A673 (cell line): ENCODE data around the gene ARHGAP26. TPM values are rescaled to one million over a fixed set of nuclear protein-coding genes. Genes with fewer than 3 reads are reported as not detected.

Experiments
- BruUV-seq: library from RNA; stranded (reverse); fragments of 400-500 nt; replicated peaks from 2 replicates; lab custom pipeline; 2021; lab: Mats Ljungman, UMichigan
- CTCF ChIA-PET: fragments of 300-600 bp; sonication (Branson Sonifier 250); formaldehyde crosslinking; loops from one replicate; lab custom pipeline; 2022; ENCODE audit warnings: antibody characterized with exemption; lab: Charles Lee
- POLR2A ChIA-PET: fragments of 300-600 bp; sonication (Branson Sonifier 250); formaldehyde crosslinking; loops from one replicate; lab custom pipeline; 2022; ENCODE audit warnings: antibody characterized with exemption; ENCODE audit not compliant: low non-redundant PET; lab: Charles Lee
- DNase-seq: peaks from one replicate; pipeline ENCODE4 v3.0.0-alpha.2; 2015; ENCODE audit warnings: low spot score
- H3K27ac ChIP-seq: fragments of 200-600 bp; sonication (generic); 2 replicates; pipeline ENCODE4 v1.5.1; 2016; ENCODE audit warnings: mixed run types, low read depth, mild to moderate bottlenecking, mixed read lengths, antibody characterized with exemption, low read length; ENCODE audit not compliant: poor library complexity, severe bottlenecking
- H3K27me3 ChIP-seq: fragments of 200-600 bp; sonication (generic); replicated peaks from 2 replicates; pipeline ENCODE4 v1.6.1; 2017; ENCODE audit warnings: mixed run types, low read depth, mild to moderate bottlenecking, mixed read lengths, antibody characterized with exemption, low read length; ENCODE audit not compliant: insufficient read depth, poor library complexity
- H3K36me3 ChIP-seq: fragments of 200-600 bp; sonication (generic); 2 replicates; pipeline ENCODE4 v1.6.1; 2016; ENCODE audit warnings: mixed run types, mild to moderate bottlenecking, mixed read lengths, antibody characterized with exemption, low read length; ENCODE audit not compliant: insufficient read depth, poor library complexity, severe bottlenecking
- H3K4me1 ChIP-seq: fragments of 200-600 bp; sonication (generic); 2 replicates; pipeline ENCODE4 v1.6.1; 2017; ENCODE audit warnings: mixed run types, mild to moderate bottlenecking, mixed read lengths, antibody characterized with exemption, low read length; ENCODE audit not compliant: insufficient read depth, poor library complexity, severe bottlenecking
- H3K4me3 ChIP-seq: fragments of 200-600 bp; sonication (generic); 2 replicates; pipeline ENCODE4 v1.5.1; 2016; ENCODE audit warnings: low read depth, mixed run types, mild to moderate bottlenecking, mixed read lengths, low read length; ENCODE audit not compliant: poor library complexity, severe bottlenecking
- H3K9me3 ChIP-seq: fragments of 200-600 bp; sonication (generic); 2 replicates; pipeline ENCODE4 v1.6.1; 2016; ENCODE audit warnings: mixed run types, low read depth, mild to moderate bottlenecking, mixed read lengths, antibody characterized with exemption, low read length; ENCODE audit not compliant: poor library complexity, severe bottlenecking
- CTCF ChIP-seq: fragments of 300-800, 200-600 bp; sonication (generic); conservative IDR thresholded peaks from 2 replicates; pipeline ENCODE4 v1.5.1; 2017; ENCODE audit warnings: low read depth, mild to moderate bottlenecking, antibody characterized with exemption, low read length, moderate library complexity, mixed read lengths
- EZH2 ChIP-seq: fragments of 200-600 bp; sonication (generic); IDR thresholded peaks from 2 replicates; pipeline ENCODE4 v1.6.1; 2017; ENCODE audit warnings: borderline replicate concordance, low read depth, mild to moderate bottlenecking, mixed read lengths, antibody characterized with exemption, low read length; ENCODE audit not compliant: poor library complexity, severe bottlenecking
- intact Hi-C: fragments of 100-400 bp; cut with micrococcal nuclease; formaldehyde crosslinking; loops from one replicate; pipeline ENCODE4 v1.10.0; 2022; ENCODE audit not compliant: unreplicated experiment
- total RNA-seq: library from RNA; stranded (reverse); gene quantifications from 2 replicates; pipeline ENCODE4 v1.2.3, GENCODE V29; 2021

ARHGAP26 gene
- total RNA-seq, 1 experiment from 2014 or later = 25.5 TPM

GRCh38 chr5:143083006-143083405 lies 312.8 kb downstream of the ARHGAP26 start:
- Histone ChIP-seq H3K4me1 (peaks cover 6% of the 10 kb centered on the region), H3K36me3 (no peaks in the 10 kb centered on the region), H3K4me3 (no peak overlapping the region), H3K27me3 (no peaks in the 10 kb centered on the region), H3K9me3 (no peaks in the 10 kb centered on the region), H3K27ac (no peak overlapping the region)
- CTCF ChIA-PET = no interaction called here
- no peak for DNase-seq
- TF ChIP-seq CTCF = no peak
- TF ChIP-seq EZH2 = no peak
- POLR2A ChIA-PET = interaction anchor here (0.6 kb wide), 2 partner anchors 19 to 320 kb away, joined by 3 to 10 read pairs; partner anchors contain the start of gene NR3C1
- intact Hi-C loops = no loop called here
- BruUV-seq = no TSS peak

GRCh38 chr5:143084407-143084806 lies 314.2 kb downstream of the ARHGAP26 start:
- Histone ChIP-seq H3K9me3 (no peaks in the 10 kb centered on the region), H3K36me3 (no peaks in the 10 kb centered on the region), H3K4me1 (peaks cover 6% of the 10 kb centered on the region), H3K27ac (no peak overlapping the region), H3K4me3 (no peak overlapping the region), H3K27me3 (no peaks in the 10 kb centered on the region)
- no peak for TF ChIP-seq CTCF
- no peak for TF ChIP-seq EZH2
- BruUV-seq = no TSS peak
- ChIA-PET POLR2A (no interaction called here), CTCF (no interaction called here)
- intact Hi-C loops = no loop called here
- no peak for DNase-seq

- Histone ChIP-seq H3K36me3 (no peaks in the 10 kb centered on the region), H3K9me3 (no peaks in the 10 kb centered on the region), H3K4me3 (no peak overlapping the region), H3K27ac (no peak overlapping the region), H3K4me1 (peaks cover 6% of the 10 kb centered on the region), H3K27me3 (no peaks in the 10 kb centered on the region)
- intact Hi-C loops = no loop called here
- DNase-seq = no peak
- no TSS peak for BruUV-seq
- no peak for TF ChIP-seq CTCF
- no peak for TF ChIP-seq EZH2
- ChIA-PET CTCF (no interaction called here), POLR2A (no interaction called here)
Observed at GRCh38 chr5:143085319-143085917, 315.2 kb downstream of the ARHGAP26 start.
